Measurements from ENCODE around the gene HOXA7. TPM values are rescaled to one million over a fixed set of nuclear protein-coding genes. Genes with fewer than 3 reads are reported as not detected.
A peak's percentile ranks its signal among the peaks of the same experiment; 100 is the strongest.

Gene HOXA7
- polyA plus RNA-seq, 3 donors = 24.8 to 27.6 (median 26.1) TPM

DNA sequence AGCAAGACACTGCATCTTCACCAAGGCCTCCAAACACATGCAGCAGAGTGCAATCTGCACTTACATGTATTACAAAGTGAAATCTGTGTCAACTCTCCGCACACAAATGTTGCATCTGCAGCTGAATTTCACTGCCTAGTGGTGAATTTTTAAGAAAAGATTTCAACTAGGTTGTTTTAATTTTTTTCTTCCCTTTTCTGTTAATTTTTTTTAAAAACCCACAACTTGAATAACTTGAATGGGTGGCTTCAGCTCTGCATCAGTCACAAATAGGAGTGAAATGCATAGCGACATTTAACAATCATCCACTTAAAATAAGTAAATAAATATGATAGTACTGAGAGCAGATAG lies 37.5 kb upstream of the HOXA7 start:
- DNase-seq (ENCODE audit: low read depth in 3 of 3, low spot score in 2 of 3) = no peak

DNA sequence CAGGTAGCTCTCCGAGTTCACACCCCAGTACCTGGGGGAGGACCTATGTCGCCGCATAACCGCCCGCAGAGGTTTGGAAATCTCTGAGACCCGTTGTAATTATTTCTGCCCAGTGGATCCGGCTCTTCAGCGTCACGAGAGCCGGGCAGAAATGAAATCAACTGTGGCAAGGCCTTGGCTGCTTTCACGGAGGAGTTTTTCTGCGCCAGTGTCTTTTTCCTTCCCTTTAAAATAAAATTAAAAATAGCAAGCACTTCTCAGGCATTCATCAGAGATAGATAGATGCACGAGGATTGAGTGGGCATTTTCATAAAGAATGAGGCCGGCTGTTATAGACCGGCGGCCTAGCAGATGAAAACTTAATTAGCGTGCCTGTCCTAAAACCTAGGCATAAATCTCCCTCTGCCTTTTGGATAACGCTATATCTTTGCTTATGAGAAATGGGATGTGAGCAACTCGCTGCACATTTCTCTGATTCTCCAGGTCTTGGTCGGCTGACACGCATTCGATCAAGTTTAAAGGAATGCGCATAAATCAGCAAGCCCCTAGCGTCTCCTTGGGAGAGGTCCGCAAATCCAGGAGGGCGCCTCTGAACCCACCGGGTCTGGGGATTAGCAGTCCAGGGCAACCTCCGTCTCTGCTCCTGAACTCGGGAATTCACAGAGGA lies 37.0 kb upstream of the HOXA7 start:
- DNase-seq (ENCODE audit: low read depth in 3 of 3, low spot score in 2 of 3) = no peak

DNA sequence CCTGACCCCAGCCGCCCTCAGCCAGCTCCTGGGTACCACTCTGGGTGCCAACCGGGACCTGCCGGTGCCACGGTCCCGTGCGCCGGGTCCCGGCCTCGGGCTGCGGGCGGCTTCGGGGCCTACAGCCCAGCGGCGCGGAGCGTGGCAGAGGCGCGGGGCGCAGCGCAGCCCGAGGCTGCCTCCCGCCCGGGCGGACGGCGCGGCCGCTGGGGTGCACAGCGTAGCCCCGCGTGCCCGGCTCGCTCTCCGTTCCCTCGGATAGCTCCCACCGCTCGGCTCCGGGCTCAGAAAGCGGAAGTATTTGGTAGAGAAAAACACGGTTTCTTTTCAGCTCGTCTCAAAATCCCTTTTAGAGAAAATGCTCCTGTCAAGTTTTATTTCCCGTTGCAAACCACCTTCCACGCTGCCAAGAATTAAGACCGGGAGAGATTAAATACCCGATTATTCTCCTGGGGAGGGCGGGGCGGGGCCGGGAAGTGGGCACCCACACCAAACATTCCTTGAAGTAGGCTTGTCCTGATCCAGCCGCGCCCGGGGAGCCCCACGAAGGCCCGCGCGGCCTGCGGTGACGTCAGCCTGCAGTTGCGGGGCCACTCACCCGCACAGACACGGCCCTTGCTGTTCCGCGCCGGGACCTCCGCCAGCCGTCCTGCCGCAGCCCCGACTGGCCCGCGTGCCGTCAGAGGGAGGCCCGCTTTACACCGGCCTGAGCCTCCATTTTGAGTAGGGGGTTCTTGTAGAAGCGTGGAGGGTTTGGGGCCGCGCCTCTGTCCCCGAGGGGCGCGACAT lies 36.3 kb upstream of the HOXA7 start:
- no peak for DNase-seq (ENCODE audit: low read depth in 3 of 3, low spot score in 2 of 3)

DNA sequence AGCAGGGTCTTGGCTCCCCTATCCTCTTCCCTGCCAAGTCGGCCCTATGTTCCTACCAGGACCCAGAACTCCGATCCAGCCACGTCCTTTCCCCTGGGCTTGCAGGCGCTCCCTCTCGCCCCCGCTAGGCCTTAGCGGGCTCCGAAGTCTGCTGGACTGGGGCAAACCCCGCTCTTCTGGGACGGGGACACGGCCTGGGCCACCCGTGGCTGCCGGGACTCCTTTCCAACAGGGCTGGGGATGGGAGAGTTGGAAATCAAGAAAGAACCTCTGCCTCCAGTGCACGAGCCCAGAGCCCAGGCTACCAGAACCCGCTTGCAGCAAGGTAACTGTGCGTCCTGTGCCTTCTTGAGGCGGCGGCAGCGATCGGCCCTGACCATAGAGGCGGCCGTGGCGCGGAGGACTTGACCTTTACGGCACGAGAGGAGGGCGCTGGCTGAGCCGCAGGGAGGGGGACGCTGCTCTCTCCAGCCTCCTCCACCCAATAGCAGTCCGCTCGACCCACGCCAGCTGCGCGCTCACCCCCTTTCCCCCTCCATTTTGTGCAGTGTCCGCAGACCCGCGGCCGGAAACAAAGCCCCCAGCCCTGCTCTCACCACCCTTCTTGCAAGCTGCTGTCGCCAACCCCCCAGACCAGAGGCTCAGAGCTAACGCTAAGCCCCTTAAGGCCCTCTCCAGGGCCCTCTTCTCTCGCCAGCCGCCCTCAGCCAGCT lies 35.5 kb upstream of the HOXA7 start:
- DNase-seq (ENCODE audit: low read depth in 3 of 3, low spot score in 2 of 3) = no peak

DNA sequence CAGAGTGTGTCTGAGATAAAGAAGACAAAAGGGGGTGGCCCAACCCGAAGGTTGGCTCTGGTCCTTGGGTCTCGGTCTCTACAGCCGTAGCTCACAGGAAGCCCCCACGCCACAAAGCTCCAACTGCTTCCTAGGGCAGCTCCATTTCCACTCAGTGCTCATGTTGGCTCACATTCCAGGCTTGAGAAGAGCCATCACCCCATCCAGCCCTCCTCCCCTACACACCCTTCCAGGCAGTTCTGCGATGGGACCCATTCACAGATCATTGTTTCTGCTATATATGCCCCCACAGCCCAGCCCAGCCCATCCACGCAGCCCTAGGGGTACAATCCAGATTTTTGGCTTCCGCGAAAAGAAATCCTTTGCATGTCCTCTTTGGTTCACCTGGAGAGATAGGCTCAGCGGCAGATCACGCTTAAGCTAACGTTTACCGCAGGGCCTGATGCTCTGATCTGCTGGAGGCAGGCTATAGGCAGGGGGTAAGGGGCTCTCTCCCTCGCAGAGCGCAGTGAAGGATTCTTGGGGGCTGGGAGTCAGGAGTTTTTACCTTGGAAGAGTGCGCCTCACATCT lies 34.8 kb upstream of the HOXA7 start:
- DNase-seq (ENCODE audit: low read depth in 3 of 3, low spot score in 2 of 3) = no peak

DNA sequence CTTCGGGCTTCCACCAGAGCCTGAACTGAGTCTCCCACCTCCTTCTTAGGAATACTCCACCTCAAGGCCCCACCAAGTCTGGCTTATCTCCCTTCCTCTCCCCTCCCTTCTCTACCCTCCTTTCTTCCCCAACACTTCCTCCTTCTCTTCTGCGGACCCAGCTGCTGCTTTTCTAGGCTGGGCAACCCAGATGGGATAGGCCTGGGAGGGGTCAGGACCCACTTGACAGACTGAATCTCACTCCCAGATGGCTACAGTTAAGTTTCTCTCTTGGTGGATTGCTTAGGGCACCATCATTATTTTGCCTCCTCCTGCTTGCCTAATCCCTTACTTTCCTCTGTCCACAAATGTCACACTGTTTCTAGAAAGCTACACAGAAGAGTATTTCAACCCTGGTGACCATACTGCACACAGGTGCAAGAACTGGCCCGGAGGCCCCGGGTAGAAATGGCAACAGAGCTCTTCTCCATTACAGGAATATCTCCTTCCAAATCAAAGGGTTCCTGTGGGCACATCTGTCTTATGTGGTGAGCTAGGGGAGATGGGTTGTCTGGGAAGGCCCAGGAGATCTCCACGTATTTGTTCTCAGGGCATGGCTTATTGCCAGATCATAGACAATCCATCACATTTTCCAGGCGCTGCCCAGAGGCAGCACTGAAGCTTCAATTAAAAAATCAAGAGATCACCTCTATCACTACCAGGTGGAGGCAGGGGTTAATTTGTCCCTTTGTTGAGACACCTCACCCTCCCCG lies 33.7 kb upstream of the HOXA7 start:
- no peak for DNase-seq (ENCODE audit: low read depth in 3 of 3, low spot score in 2 of 3)

DNA sequence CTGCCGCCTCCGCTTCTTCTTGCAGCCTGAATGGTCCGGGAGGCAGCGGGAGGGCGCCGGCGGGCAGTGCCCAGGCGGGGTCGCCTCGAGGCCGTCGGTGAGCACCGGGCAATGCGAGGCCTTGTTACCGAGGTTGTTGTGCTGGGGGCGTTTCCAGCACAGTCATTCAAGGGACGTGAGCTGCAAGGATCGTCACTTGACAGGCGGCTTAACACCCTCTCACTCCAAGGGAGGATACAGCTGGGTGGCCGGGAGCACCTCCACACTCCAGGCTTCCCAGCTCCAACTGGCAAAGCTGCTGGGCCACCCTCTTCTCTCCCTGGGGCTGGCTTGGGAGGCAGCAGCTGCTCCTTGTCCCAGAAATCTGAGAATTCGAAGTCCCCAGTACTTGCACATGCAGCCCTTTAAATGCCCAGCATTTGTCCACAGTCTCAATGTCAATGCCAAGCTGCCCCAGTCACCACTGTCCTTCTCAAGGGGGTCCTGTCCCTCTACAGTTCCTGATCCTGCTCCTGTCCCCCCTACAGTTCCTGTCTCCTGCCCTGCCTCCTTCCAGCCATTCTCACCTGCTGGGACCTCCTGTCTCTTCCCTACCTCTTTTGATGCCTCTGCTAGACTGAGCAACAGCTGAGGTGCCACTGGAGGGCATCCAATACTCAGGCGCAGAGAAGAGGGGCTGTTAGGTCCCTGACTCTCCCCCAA lies 33.0 kb upstream of the HOXA7 start:
- DNase-seq (ENCODE audit: low read depth in 3 of 3, low spot score in 2 of 3) = no peak

DNA sequence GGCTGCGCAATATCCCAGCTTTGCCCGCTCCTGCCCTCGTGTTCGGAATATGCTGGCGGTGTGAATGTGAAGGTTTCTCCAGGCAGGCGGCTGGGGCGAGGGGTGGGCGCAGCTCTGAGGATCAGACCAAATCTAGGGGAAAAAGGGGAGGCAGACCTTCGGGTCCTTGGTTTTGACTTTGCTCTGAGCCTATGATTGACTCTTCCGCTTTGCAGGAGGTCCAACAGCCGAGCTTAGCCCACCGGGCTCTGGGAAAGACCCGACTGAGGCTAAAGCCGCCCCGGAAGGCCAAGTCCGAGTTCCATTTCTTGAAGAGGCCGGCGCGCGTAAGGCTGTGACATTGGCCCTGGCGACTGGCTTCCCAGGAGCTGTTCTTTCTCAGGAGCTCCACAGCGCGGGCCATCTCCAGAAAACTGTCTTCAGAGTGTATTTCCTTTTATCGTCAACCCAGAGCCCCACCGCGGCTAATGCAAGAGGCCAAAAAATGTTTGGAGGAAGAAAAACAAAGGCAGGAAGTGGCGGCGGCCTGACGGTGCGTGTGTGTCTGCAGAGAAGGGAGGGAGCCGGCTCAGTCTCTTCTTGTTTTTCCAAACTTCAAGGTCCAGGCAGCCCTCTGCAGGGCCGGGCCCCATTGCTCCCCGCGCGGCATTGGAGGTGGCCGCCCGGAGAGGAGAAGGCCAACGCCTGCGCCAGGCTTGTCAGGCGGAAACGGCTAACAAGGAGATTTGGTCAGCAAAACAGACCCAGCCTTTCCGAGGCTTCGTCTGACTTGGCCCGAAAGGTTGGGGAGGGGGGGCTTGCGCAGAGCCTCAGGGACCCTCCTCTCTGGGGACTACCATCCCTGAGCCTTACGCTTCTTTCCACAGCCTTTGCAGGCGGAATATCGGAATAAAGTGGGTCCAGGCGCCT lies 32.2 kb upstream of the HOXA7 start:
- no peak for DNase-seq (ENCODE audit: low read depth in 3 of 3, low spot score in 2 of 3)

DNA sequence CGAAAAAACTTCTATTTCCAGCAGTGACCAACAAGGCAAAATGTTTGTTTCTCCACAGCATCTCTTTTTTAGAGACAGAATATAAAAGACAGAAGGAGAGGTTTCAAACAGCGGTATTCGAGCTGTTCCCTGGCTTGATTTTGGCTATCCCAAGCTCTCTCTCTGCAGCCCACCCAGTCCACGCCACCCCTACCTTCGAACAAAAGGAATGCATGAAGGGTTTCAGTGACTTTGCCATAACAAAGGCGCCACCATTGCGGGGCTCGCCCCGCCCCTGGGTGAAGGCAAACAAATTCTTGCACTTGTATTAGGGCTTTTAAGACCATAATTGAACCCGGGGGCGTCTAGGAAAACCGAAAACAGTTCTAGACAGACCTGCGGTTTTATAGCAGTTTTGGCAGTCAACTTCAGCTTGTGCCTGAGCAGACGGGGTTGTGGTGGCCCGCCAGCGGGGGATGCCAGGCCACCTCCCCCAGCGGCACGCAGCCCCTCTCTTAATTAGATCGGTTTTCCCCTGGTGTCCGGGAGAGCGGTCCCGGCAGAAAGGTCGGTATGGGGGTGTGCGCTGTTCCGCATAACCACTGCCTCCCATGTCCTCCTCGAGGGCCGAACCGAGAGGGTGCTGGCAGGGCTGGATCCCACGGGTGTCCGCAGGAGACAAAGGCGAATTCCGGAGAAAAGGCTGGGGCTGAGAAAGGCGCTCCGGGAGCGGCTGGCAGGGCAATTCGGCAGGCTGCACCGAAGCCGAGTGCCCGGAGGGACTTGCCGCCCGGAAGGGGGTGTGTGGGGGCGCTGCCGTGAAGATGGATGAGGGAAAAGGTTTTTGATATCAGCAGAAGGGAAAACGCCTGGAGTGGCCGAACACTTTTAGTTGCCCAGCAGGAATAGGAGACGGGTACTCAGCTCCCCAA lies 31.3 kb upstream of the HOXA7 start:
- DNase-seq (ENCODE audit: low read depth in 3 of 3, low spot score in 2 of 3) = no peak

DNA sequence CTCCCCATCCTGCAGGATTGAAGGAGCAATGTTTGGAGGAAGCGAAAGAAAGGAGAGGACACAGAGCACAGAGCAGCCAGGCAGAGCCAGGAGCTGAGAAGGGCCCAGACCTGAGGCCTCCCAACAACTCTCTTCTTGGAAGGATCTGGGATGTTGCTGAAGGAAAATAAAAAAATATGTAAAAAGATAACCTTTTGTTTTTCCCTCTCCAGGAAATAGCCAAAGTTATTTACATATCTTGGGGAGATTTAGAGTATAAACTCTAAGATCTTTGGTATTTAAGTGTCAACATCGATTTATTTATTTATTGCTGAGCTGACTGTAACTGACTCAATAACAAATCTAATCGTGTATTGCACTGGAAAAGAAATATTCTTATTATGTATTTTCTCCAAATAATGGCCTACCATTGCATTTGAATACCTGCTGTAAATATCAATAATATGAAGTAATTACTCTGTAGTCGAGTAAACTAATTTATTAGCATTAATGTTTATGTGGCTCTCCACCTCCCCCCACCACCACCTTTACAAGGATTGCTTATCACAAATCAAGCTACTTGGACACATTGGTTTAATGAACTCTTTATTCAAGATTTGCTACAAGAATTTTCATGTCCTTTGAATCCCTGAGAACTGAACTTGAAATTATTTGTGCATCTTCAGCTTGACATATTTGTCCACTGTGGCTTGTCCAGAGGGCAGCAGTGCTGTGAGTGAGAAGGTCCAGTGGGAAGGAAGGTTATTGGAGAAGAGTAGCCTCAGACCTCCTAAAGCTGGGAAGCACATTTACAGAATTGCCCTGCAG lies 30.4 kb upstream of the HOXA7 start:
- DNase-seq (ENCODE audit: low read depth in 3 of 3, low spot score in 2 of 3) = no peak

DNA sequence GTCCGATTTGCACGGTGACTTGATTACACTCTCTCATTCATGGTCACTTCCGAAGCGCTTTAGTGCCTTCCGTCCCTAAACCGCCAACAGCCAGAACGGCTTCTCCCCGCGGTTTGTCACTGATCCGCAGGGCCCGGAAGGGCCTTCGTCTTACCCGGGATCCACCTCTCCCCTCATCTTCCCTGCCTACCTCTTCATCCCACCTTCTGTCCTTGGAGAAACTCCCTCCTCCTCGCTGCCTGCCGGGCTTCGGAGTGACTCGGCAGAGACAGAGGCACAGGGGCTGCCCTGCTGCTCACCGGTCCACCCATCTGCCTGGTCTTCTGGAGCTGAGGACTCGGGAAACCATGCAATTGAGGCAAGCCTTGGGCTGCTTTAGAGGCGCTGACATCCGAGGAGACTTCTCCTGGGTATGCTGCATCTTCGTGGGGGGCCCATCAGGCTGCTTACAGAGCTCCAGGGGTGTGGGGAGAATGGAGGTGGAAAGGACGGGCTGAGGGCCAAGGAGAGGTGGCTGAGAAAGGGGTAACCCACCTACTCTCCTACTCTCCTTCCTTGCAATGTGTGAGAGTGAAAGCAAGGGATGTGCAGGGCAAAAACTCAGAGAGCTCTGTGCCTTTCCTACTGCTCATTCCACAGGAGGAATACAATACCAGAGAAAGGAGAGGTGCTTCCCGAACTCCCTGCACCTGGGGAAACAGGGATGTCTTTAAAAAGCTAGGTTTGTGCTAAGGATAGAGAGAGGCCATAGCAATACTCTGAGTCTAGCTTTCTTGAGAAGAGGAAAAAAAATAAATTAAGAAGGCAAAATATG lies 29.6 kb upstream of the HOXA7 start:
- no peak for DNase-seq (ENCODE audit: low read depth in 3 of 3, low spot score in 2 of 3)

DNA sequence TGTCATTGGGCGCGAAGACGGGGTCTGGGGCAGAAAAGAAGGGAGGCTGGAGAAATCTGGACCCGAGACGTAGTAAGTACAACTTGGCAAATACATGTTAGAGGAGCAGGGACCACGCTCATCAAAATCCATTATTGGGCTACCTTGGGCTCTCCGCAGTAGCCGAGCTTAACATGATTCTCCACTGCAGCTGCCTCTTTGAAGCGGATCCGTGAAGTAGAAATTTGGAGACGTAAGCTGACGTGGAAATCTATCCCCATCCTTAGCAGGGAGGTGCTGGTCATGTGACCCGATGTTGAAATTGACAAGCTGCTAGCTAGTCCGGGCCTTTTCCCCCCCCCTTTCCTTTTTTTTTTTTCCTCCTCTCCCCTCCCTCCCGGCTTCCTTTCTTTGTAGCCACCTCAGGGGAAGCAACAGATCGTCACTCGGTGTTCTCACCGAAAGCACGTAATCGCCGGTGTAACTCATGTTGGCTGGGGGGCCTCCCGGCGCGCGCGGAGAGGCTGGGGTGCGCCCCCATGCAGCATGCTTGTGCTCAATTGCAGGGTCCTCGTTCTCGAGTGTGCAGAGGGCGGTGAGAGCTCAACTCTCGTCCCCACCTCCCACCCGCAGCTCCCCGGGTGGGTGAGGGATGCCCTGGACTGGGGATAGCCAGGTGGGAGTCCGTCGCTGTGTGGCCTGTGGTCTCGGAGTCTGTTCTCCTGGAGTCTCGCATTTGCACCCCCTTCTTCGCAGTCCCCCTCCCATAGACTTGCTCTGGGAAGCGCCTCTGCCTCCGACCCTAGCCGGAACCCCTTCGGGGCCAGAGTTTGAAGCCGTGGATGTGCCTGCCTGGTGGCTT lies 28.8 kb upstream of the HOXA7 start, which contains the start of gene HOXA11:
Gene HOXA11, minus strand, starts transcription at position 220 of the 841 bp plus-strand sequence. Its CDS starts 88 bp downstream, at position 132.
- peak in 2 of 3 donors; percentile 92 to 93 for DNase-seq (ENCODE audit: low read depth in 3 of 3, low spot score in 2 of 3)

DNA sequence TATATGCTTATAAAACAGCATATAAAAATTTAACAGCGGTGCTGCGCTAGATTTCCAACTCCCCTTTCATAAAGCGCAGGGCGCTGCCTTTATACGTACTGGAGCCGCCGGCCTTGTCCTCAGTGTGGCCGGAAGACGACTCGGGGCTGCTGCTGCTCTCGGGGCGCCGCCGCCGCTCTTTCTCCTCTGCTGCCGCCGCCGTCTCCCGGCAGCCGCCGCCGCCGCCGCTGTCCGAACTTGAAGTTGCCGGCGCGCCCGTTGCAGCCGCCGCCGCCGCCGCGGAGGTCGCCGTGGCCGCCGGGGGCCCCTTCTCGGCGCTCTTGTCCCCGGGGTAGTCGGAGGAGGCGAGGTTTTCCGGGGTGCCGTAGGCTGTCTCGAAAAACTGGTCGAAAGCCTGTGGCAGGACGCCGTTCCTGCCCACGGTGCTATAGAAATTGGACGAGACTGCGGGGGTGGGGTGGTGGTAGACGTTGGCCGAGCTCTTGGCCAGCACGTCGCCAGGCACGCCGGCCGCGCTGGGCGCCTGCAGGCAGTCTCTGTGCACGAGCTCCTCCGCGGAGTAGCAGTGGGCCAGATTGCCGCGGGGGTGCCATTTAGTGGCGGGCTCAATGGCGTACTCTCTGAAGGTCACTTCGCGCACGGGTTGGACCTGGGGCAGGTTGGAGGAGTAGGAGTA lies 28.0 kb upstream of the HOXA7 start:
- no peak for DNase-seq (ENCODE audit: low read depth in 3 of 3, low spot score in 2 of 3)

DNA sequence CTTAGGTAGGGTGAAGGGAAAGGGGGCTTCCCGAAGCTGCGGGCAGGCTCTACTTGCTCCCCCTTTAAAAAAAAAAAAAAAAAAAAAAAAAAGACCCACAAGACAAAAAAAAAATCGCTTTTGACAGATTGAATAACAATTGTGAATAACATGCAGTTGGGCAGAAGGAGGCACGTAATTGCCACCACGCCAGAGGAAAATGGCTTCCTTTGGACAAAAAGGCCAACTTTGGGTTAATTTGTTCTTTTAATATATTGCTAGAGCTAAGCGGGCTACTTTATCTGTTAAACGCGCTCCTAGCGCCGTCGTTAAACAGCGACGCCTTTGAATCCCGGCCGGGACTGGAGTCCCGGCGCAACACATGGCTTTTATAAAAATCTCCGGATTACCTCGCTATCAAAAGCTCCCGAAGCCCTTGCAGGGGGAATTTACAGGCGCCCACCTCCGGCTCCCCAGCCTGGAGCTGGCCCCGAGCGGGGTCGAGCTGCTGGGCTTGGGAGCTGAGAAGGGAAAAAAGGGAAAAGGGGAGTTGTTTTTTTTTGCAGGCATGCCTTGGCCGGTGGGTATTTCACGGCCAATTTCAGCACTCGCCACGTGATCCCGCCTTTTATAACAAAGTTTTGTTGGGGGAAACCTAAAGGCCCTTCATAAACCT lies 27.3 kb upstream of the HOXA7 start:
- DNase-seq (ENCODE audit: low read depth in 3 of 3, low spot score in 2 of 3) = no peak
